ENCODE data around the gene CFAP100.
A peak's percentile ranks its signal among the peaks of the same experiment; 100 is the strongest.

- TF ChIP-seq CTCF (IDR thresholded peaks at IDR 0.05) = no peak
- peak; percentile 10 to 68 for TF ChIP-seq POLR2A (IDR thresholded peaks at IDR 0.05)
Observed at GRCh38 chr3:126476166-126477060, 81.7 kb downstream of the CFAP100 start.
